C4-2B (cell line): ENCODE results near the gene DNM3.
"Not testable (repeated sequence)": the region's sequence is repeated elsewhere in the genome, so short reads cannot be mapped to it uniquely, and the experiment has no call there.

ENCODE experiments used
- H3K27ac ChIP-seq: fragments of 450-650 bp; 2 replicates; pipeline ENCODE4 v1.5.1; 2017
- CTCF ChIP-seq: fragments of 450-650 bp; conservative IDR thresholded peaks from 2 replicates; pipeline ENCODE4 v1.5.1; 2017; ENCODE audit warnings: mild to moderate bottlenecking
- ZFX ChIP-seq: fragments of 450-650 bp; IDR thresholded peaks from 2 replicates; pipeline ENCODE4 v1.6.1; 2017

DNM3 gene

GRCh38 chr1:172005856-172006255, 164.6 kb downstream of the DNM3 start:
- no peak overlapping the region for H3K27ac ChIP-seq
- TF ChIP-seq CTCF (no peak), ZFX (no peak)

- TF ChIP-seq ZFX: no peak
- H3K27ac ChIP-seq: no peak overlapping the region
These were observed 165.4 kb downstream of the DNM3 start for GRCh38 chr1:172006660-172007059.

GRCh38 chr1:172018727-172019311, 177.5 kb downstream of the DNM3 start:
- no peak overlapping the region for H3K27ac ChIP-seq
- no peak for TF ChIP-seq CTCF
- TF ChIP-seq ZFX: no peak

GRCh38 chr1:172019976-172020375, 178.7 kb downstream of the DNM3 start:
- H3K27ac ChIP-seq: no peak overlapping the region
- TF ChIP-seq ZFX: no peak
- no peak for TF ChIP-seq CTCF

- H3K27ac ChIP-seq: no peak overlapping the region
- TF ChIP-seq ZFX (no peak), CTCF (no peak)
These were observed 183.2 kb downstream of the DNM3 start for GRCh38 chr1:172024516-172024915.

GRCh38 chr1:172024944-172025738, 183.8 kb downstream of the DNM3 start:
- H3K27ac ChIP-seq: not testable (repeated sequence)

- TF ChIP-seq ZFX (no peak), CTCF (no peak)
- no peak overlapping the region for H3K27ac ChIP-seq
These were observed 199.2 kb downstream of the DNM3 start for GRCh38 chr1:172040466-172040865.

GRCh38 chr1:172041102-172041501, 199.8 kb downstream of the DNM3 start:
- TF ChIP-seq ZFX (no peak), CTCF (no peak)
- no peak overlapping the region for H3K27ac ChIP-seq
